OCI-LY3 (cell line): ENCODE data around the gene TSPAN15.

Experiments
- EZH2phosphoT487 ChIP-seq: fragments of 200-600 bp; shearing (Covaris generic); IDR thresholded peaks from 2 replicates; pipeline ENCODE4 v1.6.1; 2018; ENCODE audit warnings: antibody characterized with exemption, mixed run types, low read depth
- TF ChIP-seq, protein P1 (sequence below): fragments of 200-600, 300-600 bp; sonication (generic); IDR thresholded peaks from 2 replicates; pipeline ENCODE4 v1.5.1; 2014; ENCODE audit warnings: antibody characterized with exemption, low read length, low read depth

- TF ChIP-seq, protein P1, sequence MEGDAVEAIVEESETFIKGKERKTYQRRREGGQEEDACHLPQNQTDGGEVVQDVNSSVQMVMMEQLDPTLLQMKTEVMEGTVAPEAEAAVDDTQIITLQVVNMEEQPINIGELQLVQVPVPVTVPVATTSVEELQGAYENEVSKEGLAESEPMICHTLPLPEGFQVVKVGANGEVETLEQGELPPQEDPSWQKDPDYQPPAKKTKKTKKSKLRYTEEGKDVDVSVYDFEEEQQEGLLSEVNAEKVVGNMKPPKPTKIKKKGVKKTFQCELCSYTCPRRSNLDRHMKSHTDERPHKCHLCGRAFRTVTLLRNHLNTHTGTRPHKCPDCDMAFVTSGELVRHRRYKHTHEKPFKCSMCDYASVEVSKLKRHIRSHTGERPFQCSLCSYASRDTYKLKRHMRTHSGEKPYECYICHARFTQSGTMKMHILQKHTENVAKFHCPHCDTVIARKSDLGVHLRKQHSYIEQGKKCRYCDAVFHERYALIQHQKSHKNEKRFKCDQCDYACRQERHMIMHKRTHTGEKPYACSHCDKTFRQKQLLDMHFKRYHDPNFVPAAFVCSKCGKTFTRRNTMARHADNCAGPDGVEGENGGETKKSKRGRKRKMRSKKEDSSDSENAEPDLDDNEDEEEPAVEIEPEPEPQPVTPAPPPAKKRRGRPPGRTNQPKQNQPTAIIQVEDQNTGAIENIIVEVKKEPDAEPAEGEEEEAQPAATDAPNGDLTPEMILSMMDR: no peak
- no peak for TF ChIP-seq EZH2phosphoT487
Measured at GRCh38 chr10:69491611-69492010, 40.3 kb downstream of the TSPAN15 start.
